Esophagus squamous epithelium (tissue), 4 donors: ENCODE results near the gene RBM10.

Source experiments
- POLR2A ChIP-seq, 4 donors: fragments of 450-650 bp; IDR thresholded peaks; one replicate each; pipeline ENCODE4 v1.6.1; 2017; ENCODE audit warnings: antibody characterized with exemption in 4 of 4, mild to moderate bottlenecking in 4 of 4, moderate library complexity in 3 of 4
- TF ChIP-seq, protein P1 (sequence below), 6 experiments: fragments of 450-650 bp in 4 of 6; fragments of 200-600 bp in 2 of 6; sonication (generic) in 2 of 6; IDR thresholded peaks; one replicate each; pipeline ENCODE4 v1.5.1; 2016 to 2019; ENCODE audit warnings: antibody characterized with exemption in 6 of 6, mild to moderate bottlenecking in 4 of 6, moderate library complexity in 4 of 6

DNA sequence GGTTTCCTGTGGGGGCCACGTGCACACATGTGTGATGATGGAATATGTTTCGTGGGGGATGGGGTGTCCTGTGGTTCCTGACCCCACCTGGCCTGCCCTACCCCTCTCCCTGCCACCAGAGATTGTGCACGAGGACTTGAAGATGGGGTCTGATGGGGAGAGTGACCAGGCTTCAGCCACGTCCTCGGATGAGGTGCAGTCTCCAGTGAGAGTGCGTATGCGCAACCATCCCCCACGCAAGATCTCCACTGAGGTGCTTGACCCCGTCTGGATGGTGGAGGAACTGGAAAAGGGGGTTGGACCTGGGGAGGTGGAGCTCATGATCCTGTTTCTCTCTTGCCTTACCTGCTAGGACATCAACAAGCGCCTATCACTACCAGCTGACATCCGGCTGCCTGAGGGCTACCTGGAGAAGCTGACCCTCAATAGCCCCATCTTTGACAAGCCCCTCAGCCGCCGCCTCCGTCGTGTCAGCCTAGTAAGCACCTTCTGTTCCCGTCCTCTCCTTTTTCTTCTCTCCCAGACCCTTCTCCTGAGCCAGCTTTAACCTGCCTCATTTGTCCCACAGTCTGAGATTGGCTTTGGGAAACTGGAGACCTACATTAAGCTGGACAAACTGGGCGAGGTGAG lies 79.4 kb downstream of the RBM10 start:
- TF ChIP-seq, protein P1, sequence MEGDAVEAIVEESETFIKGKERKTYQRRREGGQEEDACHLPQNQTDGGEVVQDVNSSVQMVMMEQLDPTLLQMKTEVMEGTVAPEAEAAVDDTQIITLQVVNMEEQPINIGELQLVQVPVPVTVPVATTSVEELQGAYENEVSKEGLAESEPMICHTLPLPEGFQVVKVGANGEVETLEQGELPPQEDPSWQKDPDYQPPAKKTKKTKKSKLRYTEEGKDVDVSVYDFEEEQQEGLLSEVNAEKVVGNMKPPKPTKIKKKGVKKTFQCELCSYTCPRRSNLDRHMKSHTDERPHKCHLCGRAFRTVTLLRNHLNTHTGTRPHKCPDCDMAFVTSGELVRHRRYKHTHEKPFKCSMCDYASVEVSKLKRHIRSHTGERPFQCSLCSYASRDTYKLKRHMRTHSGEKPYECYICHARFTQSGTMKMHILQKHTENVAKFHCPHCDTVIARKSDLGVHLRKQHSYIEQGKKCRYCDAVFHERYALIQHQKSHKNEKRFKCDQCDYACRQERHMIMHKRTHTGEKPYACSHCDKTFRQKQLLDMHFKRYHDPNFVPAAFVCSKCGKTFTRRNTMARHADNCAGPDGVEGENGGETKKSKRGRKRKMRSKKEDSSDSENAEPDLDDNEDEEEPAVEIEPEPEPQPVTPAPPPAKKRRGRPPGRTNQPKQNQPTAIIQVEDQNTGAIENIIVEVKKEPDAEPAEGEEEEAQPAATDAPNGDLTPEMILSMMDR (IDR thresholded peaks at IDR 0.05): no peak
- no peak for TF ChIP-seq POLR2A (IDR thresholded peaks at IDR 0.05)
